NCI-H2107 treated with DMSO at 0.1 percent for 48 hours (cell line): ENCODE data around the gene MRPL30.
"Not testable (repeated sequence)": the region's sequence is repeated elsewhere in the genome, so short reads cannot be mapped to it uniquely, and the experiment has no call there.

Source experiments
- DNase-seq: peaks from one replicate; lab custom pipeline; 2025; ENCODE audit not compliant: unreplicated experiment; lab: John Stamatoyannopoulos, UW

MRPL30 gene

GRCh38 chr2:99180755-99181623 is at the start of gene MRPL30, which contains the start of gene MITD1:
TSS of gene MRPL30 (plus strand) at chr2:99181184. CDS start at chr2:99186204, 5,020 bp downstream.
TSS of gene MITD1 (minus strand) at chr2:99181058. CDS start at chr2:99180981, 77 bp downstream.
- peak; percentile 93 for DNase-seq

GRCh38 chr2:99135044-99135556 is 45.9 kb upstream of the MRPL30 start:
- not testable (repeated sequence) for DNase-seq

DNA sequence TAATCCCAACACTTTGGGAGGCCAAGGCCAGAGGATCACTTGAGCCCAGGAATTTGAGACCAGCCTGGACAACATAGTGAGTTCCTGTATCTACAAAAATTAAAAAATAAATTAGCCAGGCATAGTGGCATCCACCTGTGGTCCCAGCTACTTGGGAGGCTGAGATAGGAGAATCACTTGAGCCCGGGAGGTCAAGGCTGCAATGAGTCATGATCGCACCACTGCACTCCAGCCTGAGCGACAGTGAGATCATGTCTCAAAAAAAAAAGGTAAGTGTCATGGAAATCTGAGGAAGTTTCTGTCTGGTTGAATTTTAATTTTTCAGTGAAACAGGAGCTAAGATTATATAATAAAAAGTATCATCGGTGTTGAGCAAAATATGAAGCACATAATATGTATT is 42.0 kb upstream of the MRPL30 start:
- no peak for DNase-seq

- DNase-seq, result no peak
Measured at GRCh38 chr2:99140056-99140859, 40.7 kb upstream of the MRPL30 start.

- no peak for DNase-seq
Measured at GRCh38 chr2:99140860-99141109, 40.2 kb upstream of the MRPL30 start.

GRCh38 chr2:99141110-99142108 is 39.6 kb upstream of the MRPL30 start, which contains the start of gene C2orf15:
TSS of gene C2orf15 (plus strand) at chr2:99141707. CDS start at chr2:99150559, 8,852 bp downstream.
- DNase-seq, result peak; percentile 95

- no peak for DNase-seq
Measured at GRCh38 chr2:99150706-99151105, 30.3 kb upstream of the MRPL30 start.

- DNase-seq, result no peak
Measured at GRCh38 chr2:99152199-99152895, 28.6 kb upstream of the MRPL30 start.

- DNase-seq, result no peak
Measured at GRCh38 chr2:99153921-99154604, 26.9 kb upstream of the MRPL30 start.

DNA sequence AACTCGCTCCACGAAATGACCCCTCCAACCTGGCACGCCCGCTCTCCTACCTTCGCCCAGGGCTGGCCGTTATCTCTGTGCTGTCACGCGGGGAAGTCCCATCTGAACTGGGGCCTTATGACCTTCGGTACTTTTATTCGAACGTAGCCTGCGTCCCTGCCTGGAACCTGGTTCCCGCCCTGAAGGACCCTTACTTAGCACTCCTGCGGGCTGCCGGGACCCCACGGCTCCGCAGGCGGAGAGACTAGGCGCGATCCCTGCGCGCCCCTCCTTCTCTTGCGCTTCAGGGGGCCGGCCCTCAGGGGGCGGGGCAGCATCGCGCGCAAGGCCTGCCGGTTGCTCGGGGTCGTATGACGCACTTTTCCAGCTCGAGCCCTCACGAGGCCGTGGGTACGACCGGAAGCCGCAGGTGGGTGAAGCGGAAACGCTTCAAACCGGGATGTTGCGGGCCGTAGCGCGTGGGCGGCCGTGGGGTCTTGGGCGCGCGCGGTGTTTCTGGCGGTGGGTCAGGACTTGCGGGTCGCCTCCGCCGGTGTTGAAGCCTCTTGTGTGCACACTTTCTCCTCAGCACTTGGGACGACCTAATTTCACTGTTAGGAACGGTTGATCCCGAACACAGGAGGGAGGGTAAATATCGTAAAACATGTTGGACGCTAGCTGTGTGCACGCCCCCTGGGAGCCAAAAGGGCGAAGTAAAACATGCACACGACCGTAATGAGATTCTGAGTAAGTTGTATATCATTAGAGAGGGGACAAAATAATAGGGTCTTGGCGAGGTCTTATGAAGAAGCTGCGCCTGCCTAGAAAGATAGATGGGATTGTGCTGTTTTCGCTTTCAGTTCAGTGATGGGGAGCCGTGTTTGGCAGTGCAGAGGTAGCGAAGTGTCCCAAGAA is 26.1 kb upstream of the MRPL30 start, which contains the start of the genes LIPT1 and TSGA10:
Gene LIPT1, plus strand, starts transcription at position 325 of the 894 bp plus-strand sequence. CDS start 6,991 bp downstream, outside the sequence.
Gene TSGA10, minus strand, starts transcription at position 300 of the 894 bp plus-strand sequence. CDS start 45,503 bp downstream, outside the sequence.
- peak; percentile 80 for DNase-seq

- no peak for DNase-seq
Measured at GRCh38 chr2:99156891-99157290, 24.1 kb upstream of the MRPL30 start.

- DNase-seq, result no peak
Measured at GRCh38 chr2:99158599-99158998, 22.4 kb upstream of the MRPL30 start.

GRCh38 chr2:99159594-99159993 is 21.4 kb upstream of the MRPL30 start:
- DNase-seq, result no peak

GRCh38 chr2:99166218-99166617 is 14.8 kb upstream of the MRPL30 start:
- no peak for DNase-seq

DNA sequence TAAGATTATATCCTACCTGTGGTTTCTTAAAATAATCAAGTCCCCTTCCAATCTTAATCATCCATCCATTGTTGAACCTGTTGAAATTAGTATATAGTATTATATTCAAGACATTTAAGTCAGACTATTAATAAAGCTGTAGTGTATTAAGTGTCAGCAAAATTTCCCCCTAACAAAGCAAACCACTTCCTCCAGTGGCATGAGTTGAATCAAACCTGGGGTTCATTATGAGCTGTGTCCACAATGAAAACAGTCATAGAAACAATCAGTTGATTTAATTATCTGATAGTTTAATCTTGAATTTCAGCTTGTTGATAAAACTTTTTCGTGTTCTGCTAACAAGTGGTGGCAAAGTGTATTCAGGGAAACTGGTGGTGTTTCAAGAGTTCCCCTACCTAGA is 11.4 kb upstream of the MRPL30 start:
- no peak for DNase-seq

DNA sequence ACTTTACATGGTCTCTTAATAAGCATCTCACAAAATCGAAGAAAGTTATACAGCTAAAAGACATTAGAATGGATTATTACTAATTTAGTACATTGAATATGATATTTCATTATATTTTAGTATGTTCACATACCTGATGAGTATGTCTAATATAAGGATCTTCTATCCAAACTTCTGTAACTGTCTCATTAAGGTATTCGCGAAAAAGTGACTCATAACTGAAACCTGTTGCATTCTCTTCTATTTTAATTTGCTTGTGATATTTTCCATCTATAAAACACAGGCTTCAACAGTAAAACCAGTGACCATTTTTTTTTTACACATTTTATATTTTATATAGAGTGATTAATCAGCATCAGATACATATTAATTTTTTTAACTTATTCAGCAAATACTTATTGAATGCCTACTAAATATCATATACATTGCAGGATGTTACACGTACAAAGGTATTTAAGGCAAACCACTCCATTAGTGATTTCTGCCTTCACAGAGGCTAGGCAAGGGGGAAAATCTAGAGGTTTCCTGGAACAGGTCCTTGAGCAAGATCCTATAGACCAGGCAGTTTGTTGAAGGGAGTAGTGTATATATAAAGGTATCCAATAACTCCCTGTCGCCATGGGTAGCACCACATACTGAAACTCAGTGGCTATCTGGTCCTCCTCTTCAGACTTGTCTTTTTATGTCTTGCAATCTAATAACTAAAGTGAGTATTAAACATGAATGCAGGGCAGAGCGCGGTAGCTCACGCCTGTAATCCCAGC is 9.4 kb upstream of the MRPL30 start:
- no peak for DNase-seq

GRCh38 chr2:99181624-99182000 is 628 bp downstream of the MRPL30 start:
- no peak for DNase-seq
